Activated CD4-positive, CD25-positive, alpha-beta regulatory T cell (primary cell): ENCODE measurements around the gene BOLA2.
"Not testable (repeated sequence)": the region's sequence is repeated elsewhere in the genome, so short reads cannot be mapped to it uniquely, and the experiment has no call there.

Source experiments
- DNase-seq, 4 experiments: peaks; one replicate each; lab custom pipeline; 2025; lab: John Stamatoyannopoulos, UW

The BOLA2 gene

DNA sequence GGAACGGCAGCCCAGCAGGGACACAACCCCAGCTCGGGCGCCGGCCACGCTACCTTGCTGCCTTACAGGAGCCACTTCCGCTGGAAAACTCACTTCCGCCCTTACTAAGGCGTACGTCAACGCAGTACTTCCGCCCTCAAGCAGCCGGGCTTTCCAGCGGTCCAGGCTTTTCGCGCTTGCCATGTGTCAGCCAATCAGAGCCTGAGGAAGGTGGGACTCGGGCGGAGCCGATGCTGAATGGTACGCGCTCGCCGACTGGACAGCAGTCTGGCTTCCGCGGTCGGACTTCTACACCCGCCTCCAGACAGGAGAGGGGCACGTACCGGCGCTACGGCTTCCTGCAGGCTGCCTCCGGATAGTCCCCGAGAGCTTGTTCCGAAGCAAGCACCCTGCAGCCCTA, at the start of gene BOLA2, which contains the start of gene SLX1B:
Gene BOLA2 (minus strand): TSS at position 83 of the 400 bp plus-strand sequence. CDS start 98 bp downstream, outside the sequence.
Gene SLX1B (plus strand): TSS at position 265 of the 400 bp plus-strand sequence.
- not testable (repeated sequence) for DNase-seq

DNA sequence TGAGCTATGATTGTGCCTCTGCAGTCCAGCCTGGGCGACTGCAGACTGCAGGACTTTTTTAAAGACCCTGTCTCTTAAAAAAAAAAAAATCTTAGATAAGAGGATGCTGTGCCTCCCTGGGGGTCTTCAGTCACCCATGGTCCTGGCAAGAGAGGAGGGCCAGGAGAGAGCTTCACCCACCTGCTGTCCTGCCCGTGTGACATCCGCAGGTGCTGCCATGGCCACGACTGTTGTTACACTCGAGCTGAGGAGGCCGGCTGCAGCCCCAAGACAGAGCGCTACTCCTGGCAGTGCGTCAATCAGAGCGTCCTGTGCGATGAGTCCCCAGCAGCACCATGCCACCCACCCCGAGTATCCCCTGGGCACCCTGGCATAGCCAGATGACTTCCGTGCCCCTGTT, 28.1 kb upstream of the BOLA2 start:
- not testable (repeated sequence) for DNase-seq

- not testable (repeated sequence) for DNase-seq
Measured at GRCh38 chr16:29472065-29472464, 17.9 kb upstream of the BOLA2 start.

GRCh38 chr16:29469660-29470059, 15.5 kb upstream of the BOLA2 start:
- not testable (repeated sequence) for DNase-seq

GRCh38 chr16:29467654-29468366, 13.7 kb upstream of the BOLA2 start:
- DNase-seq: not testable (repeated sequence)

DNA sequence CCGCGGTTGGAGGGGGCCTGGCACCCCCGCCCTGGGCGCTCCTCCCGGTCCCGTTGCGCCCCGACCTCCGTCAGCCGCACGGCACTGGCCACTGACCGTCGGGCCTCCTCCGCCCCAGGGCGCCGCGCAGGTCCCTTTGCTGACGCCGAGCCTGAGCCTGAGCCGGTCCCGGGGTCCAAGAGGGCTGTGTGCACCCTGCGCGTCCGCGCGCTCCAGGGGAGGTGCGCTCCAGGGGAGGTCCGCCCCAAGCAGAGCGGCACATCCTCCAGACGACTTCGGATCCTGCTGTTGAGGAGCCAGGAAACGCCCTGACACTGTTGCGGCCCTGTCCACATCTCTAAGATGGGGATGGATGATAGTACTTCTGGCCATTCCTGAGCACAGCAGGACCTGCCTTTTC, 12.8 kb upstream of the BOLA2 start:
- DNase-seq: not testable (repeated sequence)

DNA sequence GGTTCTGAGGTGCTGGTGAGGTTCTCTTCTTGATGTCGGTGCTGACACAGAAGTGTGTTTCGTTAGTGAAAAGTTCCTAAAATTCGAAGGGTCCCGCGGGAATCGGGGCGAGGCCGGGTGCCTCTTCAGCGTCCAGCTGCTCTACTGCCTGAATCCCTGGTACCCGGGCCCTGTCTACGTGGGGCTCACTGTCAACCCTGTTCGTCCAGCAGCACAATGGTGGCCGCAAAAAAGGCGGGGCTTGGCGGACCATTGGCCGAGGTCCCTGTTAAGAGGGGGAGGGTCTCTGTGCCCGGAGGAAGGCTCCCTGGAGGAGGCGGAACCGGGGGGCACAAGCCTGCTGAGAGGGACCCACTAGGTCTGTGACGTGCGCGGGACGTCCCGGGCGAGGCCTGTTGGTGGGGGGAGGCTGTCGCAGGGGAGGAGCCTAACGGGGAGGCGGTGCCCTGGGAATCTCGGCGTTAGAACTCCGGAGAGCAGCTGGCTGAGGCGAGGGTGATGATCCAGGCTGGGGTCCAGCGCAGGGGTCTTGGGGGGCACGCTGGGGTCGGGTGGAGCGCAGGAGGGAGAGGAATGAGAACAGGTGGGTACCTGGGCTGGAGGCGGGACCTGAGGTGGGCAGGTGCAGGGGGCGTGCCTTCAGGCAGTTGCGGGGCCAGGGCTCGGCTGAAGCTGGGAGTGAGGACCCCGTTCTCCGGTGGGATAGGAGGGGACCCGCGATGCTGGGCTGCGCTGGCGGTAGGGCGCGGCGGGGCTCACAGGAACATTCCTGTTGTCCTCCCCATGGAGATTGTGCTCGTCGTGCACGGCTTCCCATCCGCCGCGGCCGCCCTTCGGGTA, 12.1 kb upstream of the BOLA2 start:
- DNase-seq: not testable (repeated sequence)

- DNase-seq: not testable (repeated sequence)
Measured at GRCh38 chr16:29460647-29461030, 6.5 kb upstream of the BOLA2 start.

- not testable (repeated sequence) for DNase-seq
Measured at GRCh38 chr16:29459706-29460646, 5.8 kb upstream of the BOLA2 start, which contains the start of gene SULT1A4. Gene SULT1A4 (plus strand): TSS chr16:29459913. CDS start chr16:29461386, 1,473 bp downstream.

DNA sequence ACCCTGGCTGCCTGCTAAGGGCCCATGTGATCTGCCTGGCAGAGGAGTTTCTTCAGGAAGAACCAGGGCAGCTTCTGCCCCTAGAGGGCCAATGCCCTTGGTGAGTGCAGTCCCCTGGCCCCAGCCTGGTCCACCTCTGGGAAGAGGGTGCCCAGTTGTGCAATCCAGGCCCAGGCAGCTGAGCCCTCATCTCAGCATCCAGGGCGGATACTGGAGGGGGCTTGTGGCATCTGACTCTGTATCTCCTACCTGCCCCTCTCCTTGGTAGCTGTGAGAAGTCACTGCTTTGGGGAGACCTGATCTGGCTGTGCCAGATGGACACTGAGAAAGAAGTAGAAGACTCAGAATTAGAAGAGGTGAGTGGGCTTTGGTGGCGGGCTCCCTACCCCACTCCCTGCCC, 3.5 kb upstream of the BOLA2 start:
- DNase-seq: not testable (repeated sequence)

- DNase-seq: not testable (repeated sequence)
Measured at GRCh38 chr16:29454828-29455227, 677 bp upstream of the BOLA2 start.

GRCh38 chr16:29453754-29454153, 397 bp downstream of the BOLA2 start:
- not testable (repeated sequence) for DNase-seq

DNA sequence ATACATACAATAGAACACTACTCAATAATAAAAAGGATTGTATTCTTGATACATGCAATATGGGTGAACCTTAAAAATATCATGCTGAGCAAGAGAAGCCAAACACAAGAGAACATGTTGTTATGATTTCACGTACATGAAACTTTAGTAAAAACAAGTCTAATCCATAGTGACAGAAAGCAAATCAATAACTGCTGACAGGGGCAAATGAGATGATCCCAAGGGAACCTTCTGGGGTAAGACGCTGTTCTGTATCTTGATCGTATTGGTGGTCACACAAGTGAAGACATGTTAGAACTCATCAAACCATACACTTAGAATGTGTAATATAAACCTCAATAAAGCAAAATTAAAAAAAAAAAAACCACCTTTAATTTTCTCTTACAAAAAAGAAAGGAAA, 28.8 kb downstream of the BOLA2 start:
- DNase-seq: not testable (repeated sequence)

DNA sequence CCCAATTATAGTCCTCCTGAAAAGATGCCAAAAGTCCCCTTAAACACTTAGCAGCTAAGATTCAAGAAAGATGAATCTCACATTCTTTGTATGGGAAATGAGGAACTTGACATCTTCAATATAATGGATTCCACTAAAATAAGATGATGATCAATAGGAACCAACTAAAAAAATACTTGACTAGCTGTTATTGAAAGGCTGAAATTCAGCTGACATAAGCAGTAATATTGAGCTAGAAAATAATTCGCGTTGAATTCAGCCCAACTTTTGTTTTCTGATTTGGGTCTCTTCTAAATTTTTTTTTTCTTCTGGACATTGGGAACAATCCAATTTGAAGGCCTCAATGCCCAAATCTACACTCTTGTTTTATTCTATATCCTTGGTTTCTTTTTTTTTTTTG, 30.6 kb downstream of the BOLA2 start:
- not testable (repeated sequence) for DNase-seq

DNA sequence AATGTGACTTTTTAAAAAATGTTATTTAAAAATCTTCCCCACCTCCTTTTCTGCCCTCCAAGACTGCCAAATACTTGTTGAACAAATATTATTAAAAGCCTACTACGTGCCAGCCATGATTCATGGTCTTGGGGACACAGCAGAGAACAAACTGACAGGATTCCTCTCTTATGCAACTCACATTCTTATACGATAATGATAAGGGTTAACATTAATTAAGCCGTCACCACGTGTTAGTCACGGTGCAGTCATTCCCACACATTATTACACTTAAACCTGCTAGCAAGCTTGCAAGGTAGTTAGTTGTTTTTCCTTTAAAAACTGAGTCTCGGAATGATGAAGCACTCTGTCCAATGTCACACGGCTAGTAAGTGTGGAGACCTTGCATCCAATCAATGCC, 48.9 kb downstream of the BOLA2 start:
- DNase-seq: not testable (repeated sequence)
